ENCODE results near the gene RALBP1.

GRCh38 chr18:9537677-9538076, 62.4 kb downstream of the RALBP1 start:
- TF ChIP-seq CTCF (IDR thresholded peaks at IDR 0.05) (no peak), POLR2AphosphoS5 (IDR thresholded peaks at IDR 0.05; ENCODE audit: low read depth, low read length) (no peak)

Data from Panc1 (cell line).